K562 (cell line): ENCODE measurements around the gene BCL2L1. TPM values are rescaled to one million over a fixed set of nuclear protein-coding genes. Genes with fewer than 3 reads are reported as not detected.

ENCODE experiments used
- ARID1B ChIP-seq: fragments of 450-650 bp; IDR thresholded peaks from 2 replicates; pipeline ENCODE4 v1.6.1; 2016; ENCODE audit warnings: antibody characterized with exemption, mild to moderate bottlenecking, inconsistent platforms
- ERF ChIP-seq: fragments of 450-650 bp; formaldehyde crosslinking; IDR thresholded peaks from 2 replicates; pipeline ENCODE4 v1.4.0; 2020; ENCODE audit warnings: mild to moderate bottlenecking, mixed read lengths
- ESRRA ChIP-seq: fragments of 450-650 bp; IDR thresholded peaks from 2 replicates; pipeline ENCODE4 v1.6.1; 2014; ENCODE audit warnings: low read depth, mild to moderate bottlenecking, moderate library complexity, borderline replicate concordance
- IFI16 ChIP-seq: fragments of 250-450 bp; sonication (Bioruptor Pico); IDR thresholded peaks from 2 replicates; pipeline ENCODE4 v2.1.2; 2022; ENCODE audit warnings: mild to moderate bottlenecking, inconsistent platforms
- KHSRP ChIP-seq: fragments of 450-650 bp; IDR thresholded peaks from 2 replicates; pipeline ENCODE4 v1.6.1; 2017
- MAFK ChIP-seq: IDR thresholded peaks from 2 replicates; pipeline ENCODE4 v1.6.1; 2011; ENCODE audit warnings: low read length, improper control_type of control experiment
- MEF2D ChIP-seq: conservative IDR thresholded peaks from 2 replicates; pipeline ENCODE4 v1.6.1; 2016; ENCODE audit warnings: low read depth, missing genetic modification characterization, missing compliant biosample characterization
- MTA3 ChIP-seq: fragments of 450-650 bp; formaldehyde crosslinking; IDR thresholded peaks from 2 replicates; pipeline ENCODE4 v1.6.1; 2017; ENCODE audit warnings: mild to moderate bottlenecking, borderline replicate concordance
- NBN ChIP-seq: fragments of 450-650 bp; IDR thresholded peaks from 2 replicates; pipeline ENCODE4 v1.6.1; 2016; ENCODE audit warnings: low read depth, mild to moderate bottlenecking
- NKRF ChIP-seq: fragments of 450-650 bp; IDR thresholded peaks from 2 replicates; pipeline ENCODE4 v1.6.1; 2016; ENCODE audit warnings: borderline replicate concordance
- TAF15 ChIP-seq: fragments of 200-400 bp; formaldehyde crosslinking; IDR thresholded peaks from 2 replicates; pipeline ENCODE4 v1.6.1; 2017; ENCODE audit warnings: mild to moderate bottlenecking, low read depth, low read length, moderate library complexity
- TBL1XR1 ChIP-seq, 2 experiments: IDR thresholded peaks; 2 replicates each; pipeline ENCODE4 v1.6.1; 2012; ENCODE audit warnings: improper control_type of control experiment in 2 of 2, low read length in 2 of 2, mild to moderate bottlenecking in 1 of 2
- TSHZ1 ChIP-seq: fragments of 250-450 bp; sonication (Bioruptor Pico); IDR thresholded peaks from 2 replicates; pipeline ENCODE4 v1.4.0; 2020; ENCODE audit warnings: mild to moderate bottlenecking, moderate library complexity
- ZNF639 ChIP-seq, 2 experiments: fragments of 200-800 bp in 1 of 2; sonication (Bioruptor generic) in 1 of 2; sonication (generic) in 1 of 2; formaldehyde crosslinking in 1 of 2; IDR thresholded peaks in 1 of 2; conservative IDR thresholded peaks in 1 of 2; 2 replicates each; pipeline versions ENCODE4 v1.5.0 to v1.6.1; 2016 to 2020; ENCODE audit warnings: missing compliant biosample characterization in 1 of 2, missing genetic modification characterization in 1 of 2, missing genetic modification reagents in 1 of 2
- ZNF766 ChIP-seq: fragments of 200-800 bp; sonication (Bioruptor generic); conservative IDR thresholded peaks from 2 replicates; pipeline ENCODE4 v1.6.1; 2016; ENCODE audit warnings: missing genetic modification characterization, missing compliant biosample characterization
- polyA plus RNA-seq, 8 experiments: library from polyadenylated mRNA; depleted of rRNA in 4 of 8; stranded (reverse) in 5 of 8; unstranded in 3 of 8; fragments of >200 nt; fragmentation: Nextera tagmentation in 2 of 8; fragmentation: Illumina TruSeq in 1 of 8; extraction: Ambion mirVana in 2 of 8; extraction: Trizol in 1 of 8; gene quantifications; 2 replicates each; pipeline versions ENCODE4 v1.2.1 to v1.2.3, GENCODE V29; 2011 to 2014; ENCODE audit warnings: inconsistent platforms in 1 of 8, missing spikeins in 1 of 8
- total RNA-seq, 7 experiments: library from RNA; depleted of rRNA in 6 of 7; stranded (reverse); fragments of >200 nt in 6 of 7; fragmentation: Illumina TruSeq in 2 of 7; extraction: Trizol in 2 of 7; gene quantifications; 2 replicates each; pipeline versions ENCODE4 v1.2.1 to v1.2.3, GENCODE V29; 2011 to 2021; ENCODE audit warnings: low replicate concordance in 1 of 7

Gene BCL2L1
- total and polyA plus RNA-seq, 9 of the 15 experiments (the other 6 are each of a cell fraction or from before 2014, with no cell fraction given), result 3.3 to 182 (median 120) TPM

GRCh38 chr20:31674895-31675827, 47.5 kb downstream of the BCL2L1 start (continued):
- no peak for TF ChIP-seq NKRF
- TF ChIP-seq ESRRA, result peak; percentile 82; the same call in 1 of the 2 replicates
- no peak for TF ChIP-seq KHSRP
- peak; percentile 58; the same call in 1 of the 2 replicates for TF ChIP-seq MTA3
- peak; percentile 77 to 80 for TF ChIP-seq TBL1XR1 (IDR thresholded peaks at IDR 0.05; ENCODE audit: low read length in 2 of 2)
- TF ChIP-seq MEF2D, result peak; percentile 23
- TF ChIP-seq TSHZ1 (CRISPR knock-in tag), result peak; percentile 1; the same call in 1 of the 2 replicates
- TF ChIP-seq MAFK, result peak; percentile 11; the same call in 1 of the 2 replicates
- TF ChIP-seq ERF (CRISPR knock-in tag), result peak; percentile 34
- peak; percentile 23; the same call in 1 of the 2 replicates for TF ChIP-seq NBN
- peak; percentile 56; the same call in 1 of the 2 replicates for TF ChIP-seq IFI16
- TF ChIP-seq TAF15, result no peak
- peak; percentile 79 for TF ChIP-seq ZNF766
- TF ChIP-seq ZNF639 (CRISPR knock-in tag; conservative IDR thresholded peaks at IDR 0.05 in 1 of 2, IDR thresholded peaks at IDR 0.05 in 1 of 2), result peak in 1 of 2 experiments; percentile 7; a peak in 2 of 4 replicates
- no peak; the same call in none of the 2 replicates for TF ChIP-seq ARID1B
